Osteoblast (primary cell): Measurements from ENCODE around the gene AP4S1. TPM values are rescaled to one million over a fixed set of nuclear protein-coding genes. Genes with fewer than 3 reads are reported as not detected.

Source experiments
- DNase-seq: peaks from one replicate; pipeline ENCODE4 v3.0.0; 2011; ENCODE audit warnings: low spot score, mixed read lengths; ENCODE audit not compliant: insufficient read length; ENCODE audit errors: missing footprints
- H2AFZ ChIP-seq: 2 replicates; pipeline ENCODE4 v1.6.0; 2011; ENCODE audit warnings: mild to moderate bottlenecking, low read length
- H3K27ac ChIP-seq: 2 replicates; pipeline ENCODE4 v1.5.1; 2011; ENCODE audit warnings: mild to moderate bottlenecking, low read depth, low read length, moderate library complexity
- H3K27me3 ChIP-seq: 2 replicates; pipeline ENCODE4 v1.6.0; 2012; ENCODE audit warnings: mild to moderate bottlenecking, control low read depth, inconsistent platforms, low read length, moderate library complexity; ENCODE audit not compliant: insufficient read depth
- H3K36me3 ChIP-seq: 2 replicates; pipeline ENCODE4 v1.5.1; 2011; ENCODE audit warnings: mild to moderate bottlenecking, low read length, control low read depth, moderate library complexity; ENCODE audit not compliant: insufficient read depth
- H3K4me1 ChIP-seq: 2 replicates; pipeline ENCODE4 v1.5.1; 2011; ENCODE audit warnings: mild to moderate bottlenecking, low read length, control low read depth, moderate library complexity; ENCODE audit not compliant: insufficient read depth
- H3K4me2 ChIP-seq: 2 replicates; pipeline ENCODE4 v1.6.0; 2011; ENCODE audit warnings: mild to moderate bottlenecking, low read length; ENCODE audit not compliant: insufficient read depth
- H3K4me3 ChIP-seq: fragments of 200-600 bp; sonication (generic); 3 replicates; pipeline ENCODE4 v1.5.1; 2012; ENCODE audit warnings: mild to moderate bottlenecking, low read length, inconsistent platforms; ENCODE audit not compliant: insufficient read depth
- H3K79me2 ChIP-seq: 2 replicates; pipeline ENCODE4 v1.6.0; 2012; ENCODE audit warnings: mild to moderate bottlenecking, low read length, control low read depth, inconsistent platforms; ENCODE audit not compliant: insufficient read depth
- H3K9me3 ChIP-seq: 2 replicates; pipeline ENCODE4 v1.5.1; 2011; ENCODE audit warnings: low read depth, low read length, control low read depth
- H4K20me1 ChIP-seq: 2 replicates; pipeline ENCODE4 v1.6.0; 2012; ENCODE audit warnings: mild to moderate bottlenecking, low read length, control low read depth; ENCODE audit not compliant: insufficient read depth
- CTCF ChIP-seq: IDR thresholded peaks from 2 replicates; pipeline ENCODE4 v1.5.1; 2011; ENCODE audit warnings: mild to moderate bottlenecking, low read depth, low read length, moderate library complexity; ENCODE audit errors: extremely low read depth
- total RNA-seq: library from RNA; depleted of rRNA; stranded (reverse); fragments of >200 nt; gene quantifications from 2 replicates; pipeline ENCODE4 v1.2.3, GENCODE V29; 2012

The AP4S1 gene
- total RNA-seq, 1 donor, result 5.4 TPM

DNA sequence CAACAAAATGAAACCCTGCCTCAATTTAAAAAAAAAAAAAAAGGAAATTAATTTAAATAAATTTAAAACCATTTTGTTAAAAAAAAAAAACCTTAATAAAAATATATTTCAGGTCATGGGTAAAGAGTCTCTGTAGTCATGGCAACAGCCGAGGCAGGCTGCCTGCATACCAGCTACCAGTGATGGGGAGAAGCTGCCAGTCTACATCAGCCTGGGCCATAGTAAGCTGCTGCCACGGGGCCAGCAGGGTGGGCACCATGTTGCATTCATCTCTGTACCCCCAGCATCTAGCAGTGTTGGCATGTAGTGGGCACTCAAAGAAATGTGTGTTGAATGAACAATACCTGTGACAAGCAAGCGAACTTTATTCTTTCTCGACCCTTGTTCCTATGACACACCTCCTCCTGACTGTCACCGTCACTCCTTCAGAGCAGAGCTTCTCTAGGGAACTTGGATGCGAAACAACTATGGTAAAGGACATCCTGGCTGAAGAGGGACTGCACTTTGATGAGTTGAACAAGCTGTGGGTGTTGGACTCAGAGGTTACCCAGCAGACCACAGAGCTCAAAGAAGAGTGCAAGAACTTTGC is 7.3 kb upstream of the AP4S1 start:
- H3K27ac ChIP-seq, result no peak overlapping the region

GRCh38 chr14:31020834-31021575 is 4.4 kb upstream of the AP4S1 start:
- Histone ChIP-seq H3K4me1 (peaks cover 9% of the 10 kb centered on the region), H3K36me3 (peaks cover 22% of the 10 kb centered on the region), H3K4me3 (no peak overlapping the region), H2AFZ (no peak overlapping the region), H3K79me2 (peaks cover 95% of the 10 kb centered on the region), H4K20me1 (peaks cover 56% of the 10 kb centered on the region), H3K9me3 (no peaks in the 10 kb centered on the region), H3K4me2 (no peak overlapping the region), H3K27me3 (no peaks in the 10 kb centered on the region), H3K27ac (no peak overlapping the region)
- DNase-seq, result no peak
- no peak for TF ChIP-seq CTCF

More for the DNA sequence above, 7.3 kb upstream of the AP4S1 start:
- H3K36me3 ChIP-seq, result peaks cover 22% of the 10 kb centered on the region
- H2AFZ ChIP-seq, result no peak overlapping the region
- peaks cover 64% of the 10 kb centered on the region for H4K20me1 ChIP-seq
- peaks cover 95% of the 10 kb centered on the region for H3K79me2 ChIP-seq
- TF ChIP-seq CTCF, result no peak
- no peaks in the 10 kb centered on the region for H3K9me3 ChIP-seq
- DNase-seq, result peak; percentile 17
- H3K27me3 ChIP-seq, result no peaks in the 10 kb centered on the region
- no peaks in the 10 kb centered on the region for H3K4me1 ChIP-seq
- no peak overlapping the region for H3K4me3 ChIP-seq
- H3K4me2 ChIP-seq, result no peak overlapping the region

GRCh38 chr14:31021576-31021949 is 3.9 kb upstream of the AP4S1 start:
- no peak overlapping the region for H2AFZ ChIP-seq
- peaks cover 22% of the 10 kb centered on the region for H3K36me3 ChIP-seq
- no peak for TF ChIP-seq CTCF
- H3K27me3 ChIP-seq, result no peaks in the 10 kb centered on the region
- no peak for DNase-seq
- H3K4me3 ChIP-seq, result no peak overlapping the region
- H3K4me1 ChIP-seq, result peaks cover 9% of the 10 kb centered on the region
- H3K4me2 ChIP-seq, result no peak overlapping the region
- H3K9me3 ChIP-seq, result no peaks in the 10 kb centered on the region
- peaks cover 54% of the 10 kb centered on the region for H4K20me1 ChIP-seq
- peaks cover 92% of the 10 kb centered on the region for H3K79me2 ChIP-seq
- no peak overlapping the region for H3K27ac ChIP-seq

GRCh38 chr14:31022386-31022785 is 3.1 kb upstream of the AP4S1 start:
- H3K36me3 ChIP-seq, result peaks cover 21% of the 10 kb centered on the region
- no peak for TF ChIP-seq CTCF
- no peak overlapping the region for H3K4me3 ChIP-seq
- peaks cover 85% of the 10 kb centered on the region for H3K79me2 ChIP-seq
- H3K27me3 ChIP-seq, result no peaks in the 10 kb centered on the region
- no peak overlapping the region for H3K4me2 ChIP-seq
- H4K20me1 ChIP-seq, result peaks cover 54% of the 10 kb centered on the region
- H2AFZ ChIP-seq, result no peak overlapping the region
- DNase-seq, result peak; percentile 2
- H3K27ac ChIP-seq, result no peak overlapping the region
- H3K9me3 ChIP-seq, result no peaks in the 10 kb centered on the region
- peaks cover 9% of the 10 kb centered on the region for H3K4me1 ChIP-seq
